ENCODE results near the gene COL6A5.
"Not testable (repeated sequence)": the region's sequence is repeated elsewhere in the genome, so short reads cannot be mapped to it uniquely, and the experiment has no call there.

The COL6A5 gene

GRCh38 chr3:130345487-130346079, at the start of gene COL6A5:
COL6A5 (plus strand) TSS chr3:130345672; CDS start chr3:130373639, 27,967 bp downstream.
- DNase-seq (ENCODE audit: low read depth) = no peak

- no peak for DNase-seq (ENCODE audit: low read depth)
Measured at GRCh38 chr3:130299531-130299930, 45.9 kb upstream of the COL6A5 start.

- DNase-seq (ENCODE audit: low read depth) = no peak
Measured at GRCh38 chr3:130300888-130301287, 44.6 kb upstream of the COL6A5 start.

GRCh38 chr3:130310109-130310508, 35.4 kb upstream of the COL6A5 start:
- no peak for DNase-seq (ENCODE audit: low read depth)

- no peak for DNase-seq (ENCODE audit: low read depth)
Measured at GRCh38 chr3:130312374-130312773, 33.1 kb upstream of the COL6A5 start.

- no peak for DNase-seq (ENCODE audit: low read depth)
Measured at GRCh38 chr3:130316169-130316568, 29.3 kb upstream of the COL6A5 start.

- DNase-seq (ENCODE audit: low read depth) = no peak
Measured at GRCh38 chr3:130323503-130323902, 22.0 kb upstream of the COL6A5 start.

- DNase-seq (ENCODE audit: low read depth) = no peak
Measured at GRCh38 chr3:130340766-130341165, 4.7 kb upstream of the COL6A5 start.

GRCh38 chr3:130341388-130341787, 4.1 kb upstream of the COL6A5 start:
- DNase-seq (ENCODE audit: low read depth) = no peak

- no peak for DNase-seq (ENCODE audit: low read depth)
Measured at GRCh38 chr3:130341882-130342281, 3.6 kb upstream of the COL6A5 start.

GRCh38 chr3:130342821-130343661, 2.4 kb upstream of the COL6A5 start:
- no peak for DNase-seq (ENCODE audit: low read depth)

GRCh38 chr3:130348258-130348657, 2.8 kb downstream of the COL6A5 start:
- DNase-seq (ENCODE audit: low read depth) = not testable (repeated sequence)

GRCh38 chr3:130354430-130354829, 9.0 kb downstream of the COL6A5 start:
- DNase-seq (ENCODE audit: low read depth) = no peak

- DNase-seq (ENCODE audit: low read depth) = no peak
Measured at GRCh38 chr3:130374033-130374432, 28.6 kb downstream of the COL6A5 start.

GRCh38 chr3:130374908-130375307, 29.4 kb downstream of the COL6A5 start:
- no peak for DNase-seq (ENCODE audit: low read depth)

GRCh38 chr3:130377960-130378676, 32.6 kb downstream of the COL6A5 start:
- no peak for DNase-seq (ENCODE audit: low read depth)

- no peak for DNase-seq (ENCODE audit: low read depth)
Measured at GRCh38 chr3:130378677-130379191, 33.3 kb downstream of the COL6A5 start.

GRCh38 chr3:130379274-130379673, 33.8 kb downstream of the COL6A5 start:
- DNase-seq (ENCODE audit: low read depth) = no peak

- DNase-seq (ENCODE audit: low read depth) = no peak
Measured at GRCh38 chr3:130380398-130380797, 34.9 kb downstream of the COL6A5 start.

- no peak for DNase-seq (ENCODE audit: low read depth)
Measured at GRCh38 chr3:130383424-130383823, 38.0 kb downstream of the COL6A5 start.

GRCh38 chr3:130384476-130385025, 39.1 kb downstream of the COL6A5 start:
- no peak for DNase-seq (ENCODE audit: low read depth)

GRCh38 chr3:130386604-130387263, 41.3 kb downstream of the COL6A5 start:
- DNase-seq (ENCODE audit: low read depth) = no peak

Measured in activated T-cell treated with anti-CD3 and anti-CD28 coated beads for 1 hour (primary cell).